ENCODE measurements around the gene IRF4.
"Not testable (repeated sequence)": the region's sequence is repeated elsewhere in the genome, so short reads cannot be mapped to it uniquely, and the experiment has no call there.

IRF4 gene

GRCh38 chr6:366389-367297 lies 24.9 kb upstream of the IRF4 start:
- no peak for DNase-seq

GRCh38 chr6:367298-367794 lies 24.2 kb upstream of the IRF4 start:
- DNase-seq, result no peak

- no peak for DNase-seq
Measured at GRCh38 chr6:367891-368630, 23.5 kb upstream of the IRF4 start.

- no peak for DNase-seq
Measured at GRCh38 chr6:369559-370431, 21.8 kb upstream of the IRF4 start.

GRCh38 chr6:370555-370954 lies 21.0 kb upstream of the IRF4 start:
- no peak for DNase-seq

GRCh38 chr6:371851-372250 lies 19.7 kb upstream of the IRF4 start:
- not testable (repeated sequence) for DNase-seq

GRCh38 chr6:372336-372911 lies 19.1 kb upstream of the IRF4 start:
- DNase-seq, result no peak

GRCh38 chr6:373031-373430 lies 18.5 kb upstream of the IRF4 start:
- DNase-seq, result no peak

GRCh38 chr6:373773-374724 lies 17.5 kb upstream of the IRF4 start:
- no peak for DNase-seq

- DNase-seq, result no peak
Measured at GRCh38 chr6:374956-375355, 16.6 kb upstream of the IRF4 start.

GRCh38 chr6:376827-377640 lies 14.5 kb upstream of the IRF4 start:
- DNase-seq, result no peak

- DNase-seq, result not testable (repeated sequence)
Measured at GRCh38 chr6:377641-378020, 13.9 kb upstream of the IRF4 start.

GRCh38 chr6:378090-378957 lies 13.2 kb upstream of the IRF4 start:
- no peak for DNase-seq

- no peak for DNase-seq
Measured at GRCh38 chr6:378958-379409, 12.6 kb upstream of the IRF4 start.

- no peak for DNase-seq
Measured at GRCh38 chr6:379410-380181, 12.0 kb upstream of the IRF4 start.

- DNase-seq, result no peak
Measured at GRCh38 chr6:380234-381218, 11.0 kb upstream of the IRF4 start.

GRCh38 chr6:381742-382461 lies 9.7 kb upstream of the IRF4 start:
- DNase-seq, result no peak

Data from activated T-cell treated with anti-CD3 and anti-CD28 coated beads, Interleukin-2, amount 50 U/mL, for 1 hour (primary cell).